Hematopoietic multipotent progenitor cell treated with erythropoietin and hydrocortisone succinate and interleukin-3 and kit ligand, for 17 days (in vitro differentiated cells): ENCODE data around the gene CACFD1.

ENCODE experiments used
- DNase-seq: peaks from one replicate; pipeline ENCODE4 v3.0.0-alpha.2; 2015; ENCODE audit warnings: low spot score

Gene CACFD1

GRCh38 chr9:133484671-133485437 is 25.1 kb downstream of the CACFD1 start:
- DNase-seq: no peak

- no peak for DNase-seq
Observed at GRCh38 chr9:133485531-133486260, 25.9 kb downstream of the CACFD1 start.

- no peak for DNase-seq
Observed at GRCh38 chr9:133487331-133487725, 27.6 kb downstream of the CACFD1 start.

GRCh38 chr9:133488686-133489252 is 29.0 kb downstream of the CACFD1 start:
- no peak for DNase-seq

GRCh38 chr9:133489253-133490190 is 29.7 kb downstream of the CACFD1 start:
- DNase-seq: no peak

- no peak for DNase-seq
Observed at GRCh38 chr9:133490201-133490681, 30.5 kb downstream of the CACFD1 start.

- DNase-seq: no peak
Observed at GRCh38 chr9:133490865-133491655, 31.3 kb downstream of the CACFD1 start.

GRCh38 chr9:133491656-133491925 is 31.8 kb downstream of the CACFD1 start:
- DNase-seq: no peak

GRCh38 chr9:133492061-133493021 is 32.6 kb downstream of the CACFD1 start:
- DNase-seq: no peak

GRCh38 chr9:133493428-133493827 is 33.6 kb downstream of the CACFD1 start:
- no peak for DNase-seq

- DNase-seq: no peak
Observed at GRCh38 chr9:133493845-133494540, 34.2 kb downstream of the CACFD1 start.

- DNase-seq: no peak
Observed at GRCh38 chr9:133494636-133495326, 35.0 kb downstream of the CACFD1 start.

- DNase-seq: no peak
Observed at GRCh38 chr9:133495327-133496293, 35.8 kb downstream of the CACFD1 start.

- no peak for DNase-seq
Observed at GRCh38 chr9:133496861-133497842, 37.4 kb downstream of the CACFD1 start.

GRCh38 chr9:133499132-133499891 is 39.5 kb downstream of the CACFD1 start:
- no peak for DNase-seq

- no peak for DNase-seq
Observed at GRCh38 chr9:133499892-133500270, 40.1 kb downstream of the CACFD1 start.
